ENCODE results near the gene DUSP22. TPM values are rescaled to one million over a fixed set of nuclear protein-coding genes. Genes with fewer than 3 reads are reported as not detected.

DUSP22 gene
- polyA plus RNA-seq, 3 donors = 107 to 120 (median 117) TPM

DNA sequence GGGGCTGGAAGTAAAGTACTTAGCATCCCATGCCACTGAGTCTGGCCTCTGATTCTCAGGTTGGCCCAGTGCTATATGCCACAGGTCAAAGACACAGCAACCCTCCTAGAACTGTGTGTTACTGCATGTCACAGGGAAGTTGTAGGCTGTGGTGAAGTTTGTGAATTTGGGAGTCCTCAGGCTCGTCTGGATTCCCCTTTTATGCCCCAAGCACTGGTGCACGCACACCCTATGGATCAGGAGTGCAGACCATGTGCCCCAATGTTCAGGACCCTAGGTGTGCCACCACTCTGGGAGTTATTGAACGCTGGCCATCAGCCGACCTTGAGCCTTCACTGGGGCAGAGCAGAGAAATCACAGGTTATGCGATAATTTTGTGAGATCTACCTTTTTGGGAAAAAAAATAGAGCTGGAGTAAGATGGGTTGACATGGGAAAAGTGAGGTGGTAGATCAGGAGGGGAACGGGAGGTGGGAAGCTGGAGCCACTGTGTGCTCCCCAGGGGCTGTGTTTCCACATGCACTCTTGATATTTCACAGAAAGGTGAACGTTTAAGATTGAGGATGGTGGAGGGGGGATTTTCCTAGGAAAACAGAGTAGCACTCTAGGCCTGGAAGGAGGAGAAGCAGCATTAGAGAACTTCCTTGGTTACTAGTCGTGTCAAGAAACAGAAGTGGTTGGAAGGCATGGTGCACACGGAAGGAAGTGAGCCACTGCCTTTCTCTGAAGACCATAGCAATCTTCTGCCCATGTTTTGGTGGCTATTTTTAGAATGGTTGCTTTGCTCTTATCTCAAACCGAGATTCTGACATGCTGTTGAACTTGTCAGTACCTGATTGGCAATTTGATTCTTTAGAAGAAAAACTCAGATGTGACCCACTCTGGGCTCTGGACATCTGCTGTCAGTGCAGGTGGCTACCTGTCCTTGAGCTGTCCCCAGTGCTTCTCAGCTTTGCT is 44.1 kb downstream of the DUSP22 start:
- Histone ChIP-seq H3K79me2 (ENCODE audit: insufficient read depth, low read length) (peaks cover 27% of the 10 kb centered on the region), H3K36me3 (replicated peaks in 1 of 2; ENCODE audit: control insufficient read depth in 1 of 2, insufficient read depth in 2 of 2, low read length in 2 of 2) (no peaks in the 10 kb centered on the region), H3K27ac (ENCODE audit: low read depth in 1 of 2, low read length in 2 of 2) (peak overlapping the region; percentile 84 to 87), H3K9ac (ENCODE audit: insufficient read depth, low read length, poor library complexity, severe bottlenecking) (peak overlapping the region; percentile 40), H3K9me3 (replicated peaks in 1 of 2; ENCODE audit: control insufficient read depth in 1 of 2, insufficient read depth in 1 of 2, low read length in 2 of 2) (no peaks in the 10 kb centered on the region), H3K4me2 (replicated peaks; ENCODE audit: extremely low read depth, low read length, poor library complexity, severe bottlenecking) (peak overlapping the region; percentile 61), H3K4me1 (ENCODE audit: control insufficient read depth in 1 of 2, insufficient read depth in 2 of 2, low read length in 2 of 2) (peaks cover 88 to 92% of the 10 kb centered on the region in 2 donors), H4K20me1 (ENCODE audit: insufficient read depth, low read length) (no peaks in the 10 kb centered on the region), H3K4me3 (replicated peaks in 1 of 3; ENCODE audit: low read depth in 2 of 3, low read length in 3 of 3) (peak overlapping the region in 2 of 3 experiments; percentile 14 to 62), H3K27me3 (ENCODE audit: control insufficient read depth in 2 of 2, insufficient read depth in 2 of 2, low read length in 2 of 2) (no peaks in the 10 kb centered on the region), H2AFZ (ENCODE audit: insufficient read depth, low read depth, low read length, poor library complexity, severe bottlenecking) (no peak overlapping the region)
- peak overlapping the region; percentile 38 to 72 for H3K4me3 Mint-ChIP-seq
- DNase-seq = peak; percentile 80 to 86 (median 84)
- intact Hi-C loops (cut with micrococcal nuclease) = loop anchor here in 1 of 2 donors (5.0 kb wide), 2 partner anchors 39 to 114 kb away; no protein-coding TSS in a partner anchor
- peaks cover 73% of the 10 kb centered on the region for H3K4me1 Mint-ChIP-seq
- H3K36me3 Mint-ChIP-seq = peaks cover 4 to 36% of the 10 kb centered on the region in 2 donors
- TF ChIP-seq, protein P1, sequence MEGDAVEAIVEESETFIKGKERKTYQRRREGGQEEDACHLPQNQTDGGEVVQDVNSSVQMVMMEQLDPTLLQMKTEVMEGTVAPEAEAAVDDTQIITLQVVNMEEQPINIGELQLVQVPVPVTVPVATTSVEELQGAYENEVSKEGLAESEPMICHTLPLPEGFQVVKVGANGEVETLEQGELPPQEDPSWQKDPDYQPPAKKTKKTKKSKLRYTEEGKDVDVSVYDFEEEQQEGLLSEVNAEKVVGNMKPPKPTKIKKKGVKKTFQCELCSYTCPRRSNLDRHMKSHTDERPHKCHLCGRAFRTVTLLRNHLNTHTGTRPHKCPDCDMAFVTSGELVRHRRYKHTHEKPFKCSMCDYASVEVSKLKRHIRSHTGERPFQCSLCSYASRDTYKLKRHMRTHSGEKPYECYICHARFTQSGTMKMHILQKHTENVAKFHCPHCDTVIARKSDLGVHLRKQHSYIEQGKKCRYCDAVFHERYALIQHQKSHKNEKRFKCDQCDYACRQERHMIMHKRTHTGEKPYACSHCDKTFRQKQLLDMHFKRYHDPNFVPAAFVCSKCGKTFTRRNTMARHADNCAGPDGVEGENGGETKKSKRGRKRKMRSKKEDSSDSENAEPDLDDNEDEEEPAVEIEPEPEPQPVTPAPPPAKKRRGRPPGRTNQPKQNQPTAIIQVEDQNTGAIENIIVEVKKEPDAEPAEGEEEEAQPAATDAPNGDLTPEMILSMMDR (IDR thresholded peaks at IDR 0.05) = no peak
- H3K27ac Mint-ChIP-seq = peak overlapping the region; percentile 85 to 98 (median 94)
- peaks cover 0 to 6% (median 0%) of the 10 kb centered on the region in 7 donors for H3K9me3 Mint-ChIP-seq
- peaks cover 1 to 8% (median 2%) of the 10 kb centered on the region in 3 donors for H3K27me3 Mint-ChIP-seq (ENCODE audit: low read depth in 3 of 3)
- WGBS (ENCODE audit: insufficient coverage) = 54% methylated on average over 10 of the region's 10 CpGs

- H3K4me3 ChIP-seq (replicated peaks in 1 of 3; ENCODE audit: low read depth in 2 of 3, low read length in 3 of 3) = peak overlapping the region in 2 of 3 experiments; percentile 5 to 62
Observed at GRCh38 chr6:337805-338368, 45.6 kb downstream of the DUSP22 start.

More at GRCh38 chr6:337805-338368, 45.6 kb downstream of the DUSP22 start:
- Histone ChIP-seq H2AFZ (ENCODE audit: insufficient read depth, low read depth, low read length, poor library complexity, severe bottlenecking) (peak overlapping the region; percentile 58), H3K36me3 (replicated peaks in 1 of 2; ENCODE audit: control insufficient read depth in 1 of 2, insufficient read depth in 2 of 2, low read length in 2 of 2) (peaks cover 4% of the 10 kb centered on the region in 2 donors), H3K9ac (ENCODE audit: insufficient read depth, low read length, poor library complexity, severe bottlenecking) (peak overlapping the region; percentile 23), H3K9me3 (replicated peaks in 1 of 2; ENCODE audit: control insufficient read depth in 1 of 2, insufficient read depth in 1 of 2, low read length in 2 of 2) (no peaks in the 10 kb centered on the region), H3K4me2 (replicated peaks; ENCODE audit: extremely low read depth, low read length, poor library complexity, severe bottlenecking) (peak overlapping the region; percentile 61), H3K27ac (ENCODE audit: low read depth in 1 of 2, low read length in 2 of 2) (peak overlapping the region; percentile 38 to 87), H4K20me1 (ENCODE audit: insufficient read depth, low read length) (no peaks in the 10 kb centered on the region), H3K4me1 (ENCODE audit: control insufficient read depth in 1 of 2, insufficient read depth in 2 of 2, low read length in 2 of 2) (peaks cover 95 to 100% of the 10 kb centered on the region in 2 donors), H3K27me3 (ENCODE audit: control insufficient read depth in 2 of 2, insufficient read depth in 2 of 2, low read length in 2 of 2) (no peaks in the 10 kb centered on the region), H3K79me2 (ENCODE audit: insufficient read depth, low read length) (peaks cover 25% of the 10 kb centered on the region)
- peak overlapping the region; percentile 61 to 62 for H3K4me3 Mint-ChIP-seq
- peaks cover 0 to 10% (median 0%) of the 10 kb centered on the region in 7 donors for H3K9me3 Mint-ChIP-seq
- intact Hi-C loops (cut with micrococcal nuclease) = loop anchor here in 1 of 2 donors (5.0 kb wide), 2 partner anchors 41 to 116 kb away; no protein-coding TSS in a partner anchor
- DNase-seq = peak; percentile 45 to 70 (median 63)
- whole genome bisulfite sequencing (ENCODE audit: insufficient coverage) = 40% methylated on average over 9 of the region's 10 CpGs
- peaks cover 1 to 8% (median 2%) of the 10 kb centered on the region in 3 donors for H3K27me3 Mint-ChIP-seq (ENCODE audit: low read depth in 3 of 3)
- peaks cover 84% of the 10 kb centered on the region for H3K4me1 Mint-ChIP-seq
- peaks cover 11 to 50% of the 10 kb centered on the region in 2 donors for H3K36me3 Mint-ChIP-seq
- TF ChIP-seq, protein P1 (IDR thresholded peaks at IDR 0.05) = no peak
- H3K27ac Mint-ChIP-seq = peak overlapping the region; percentile 78 to 97 (median 94)

All from CD14-positive monocyte (primary cell).